HG03175 (cell line): ENCODE measurements around the gene CAPN9.

Experiments
- ATAC-seq: cut with Tn5 transposase; IDR thresholded peaks from one replicate; pipeline ENCODE4 v1.9.1; 2021; ENCODE audit warnings: mild to moderate bottlenecking, moderate library complexity; ENCODE audit not compliant: unreplicated experiment

CAPN9 gene

GRCh38 chr1:230768903-230769570 lies 21.8 kb downstream of the CAPN9 start:
- ATAC-seq: no peak

DNA sequence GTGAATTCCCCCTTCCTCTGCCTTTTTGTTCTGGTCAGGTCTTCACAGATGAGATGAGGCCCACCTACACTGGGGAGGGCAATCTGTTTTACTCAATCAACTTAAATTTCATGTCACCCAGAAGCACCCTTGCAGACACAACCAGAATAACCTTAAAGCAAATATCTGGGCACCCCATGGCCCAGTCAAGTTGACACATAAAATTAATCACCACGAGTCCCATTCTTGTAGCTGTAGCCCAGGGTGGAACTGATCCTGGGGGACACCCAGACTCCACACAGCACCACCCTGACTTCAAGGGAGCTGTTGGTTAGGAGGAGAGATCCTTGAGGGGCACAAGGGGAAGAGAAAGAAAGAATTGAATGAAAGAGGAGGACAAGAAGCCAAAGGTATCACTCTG lies 23.1 kb downstream of the CAPN9 start:
- no peak for ATAC-seq

DNA sequence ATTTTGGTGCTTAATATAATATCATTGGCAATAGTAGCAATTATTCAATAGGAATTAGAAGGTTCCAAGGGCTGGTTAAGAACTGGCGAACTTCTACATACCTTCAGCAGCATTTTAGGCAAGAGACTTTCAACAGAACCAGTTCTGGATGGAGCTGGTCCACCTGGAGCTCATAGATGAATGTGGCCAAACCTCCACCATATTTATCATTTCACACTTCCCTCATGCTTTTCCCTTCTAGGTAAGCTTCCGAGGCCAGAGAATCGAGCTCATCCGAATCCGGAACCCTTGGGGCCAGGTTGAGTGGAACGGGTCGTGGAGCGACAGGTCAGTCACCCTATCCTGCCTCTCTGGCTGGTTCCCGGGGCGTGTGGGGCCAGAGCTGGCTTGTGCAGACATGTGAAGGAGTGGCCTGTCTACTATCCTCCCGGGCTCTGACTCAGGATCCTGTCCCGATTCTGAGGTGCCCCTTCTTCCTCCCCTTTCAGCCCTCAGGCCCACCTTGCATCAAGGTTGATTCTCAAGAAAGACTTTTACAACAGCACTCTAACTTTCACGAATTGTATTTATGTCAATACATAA lies 24.7 kb downstream of the CAPN9 start:
- ATAC-seq: no peak

DNA sequence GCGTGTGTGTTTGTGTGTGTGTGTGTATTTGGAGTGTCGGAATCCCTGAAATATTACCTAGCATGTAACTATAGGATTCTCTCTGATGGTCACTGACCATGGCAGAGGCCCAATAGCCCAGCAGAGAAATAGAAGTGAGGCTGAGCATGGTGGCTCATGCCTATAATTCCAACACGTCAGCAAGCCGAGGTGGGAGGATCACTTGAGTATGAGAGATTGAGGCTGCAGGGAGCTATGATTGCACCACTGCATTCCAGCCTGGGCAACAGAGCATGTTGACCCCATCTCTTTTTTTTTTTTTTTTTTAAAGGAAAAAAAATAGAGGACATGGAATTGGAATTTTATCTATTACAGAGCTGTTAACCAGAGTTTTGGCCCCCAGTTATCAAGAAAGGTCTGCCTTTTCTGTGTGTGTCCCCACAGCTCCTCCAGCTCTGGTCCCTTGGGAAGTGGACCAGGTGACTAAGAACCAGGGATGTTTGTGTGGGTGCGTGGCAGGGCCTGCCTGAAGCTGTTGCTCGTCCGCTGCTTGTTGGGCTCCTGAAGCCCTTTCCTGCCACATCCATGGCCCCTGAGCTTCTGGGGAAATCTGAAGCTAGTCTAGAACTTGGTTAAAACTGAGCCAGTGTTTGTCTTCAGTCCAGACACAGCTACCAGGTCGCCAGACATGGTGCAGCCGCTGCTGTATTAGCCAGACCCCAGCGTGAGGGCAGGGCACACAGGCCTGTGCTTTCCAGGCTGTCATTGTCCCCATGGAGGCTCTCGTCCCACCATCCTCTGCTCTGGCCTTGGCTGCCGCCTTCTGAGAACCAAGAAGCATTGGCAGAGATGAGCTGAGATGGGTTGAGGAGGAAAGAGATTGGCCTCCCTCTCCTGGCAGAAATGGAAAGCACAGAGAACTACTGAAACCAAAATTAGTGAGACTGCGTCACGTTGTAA lies 25.5 kb downstream of the CAPN9 start:
- ATAC-seq: no peak

GRCh38 chr1:230773396-230774033 lies 26.3 kb downstream of the CAPN9 start:
- no peak for ATAC-seq

- ATAC-seq: no peak
Observed at GRCh38 chr1:230778916-230779590, 31.9 kb downstream of the CAPN9 start.

- no peak for ATAC-seq
Observed at GRCh38 chr1:230781131-230781530, 33.9 kb downstream of the CAPN9 start.

DNA sequence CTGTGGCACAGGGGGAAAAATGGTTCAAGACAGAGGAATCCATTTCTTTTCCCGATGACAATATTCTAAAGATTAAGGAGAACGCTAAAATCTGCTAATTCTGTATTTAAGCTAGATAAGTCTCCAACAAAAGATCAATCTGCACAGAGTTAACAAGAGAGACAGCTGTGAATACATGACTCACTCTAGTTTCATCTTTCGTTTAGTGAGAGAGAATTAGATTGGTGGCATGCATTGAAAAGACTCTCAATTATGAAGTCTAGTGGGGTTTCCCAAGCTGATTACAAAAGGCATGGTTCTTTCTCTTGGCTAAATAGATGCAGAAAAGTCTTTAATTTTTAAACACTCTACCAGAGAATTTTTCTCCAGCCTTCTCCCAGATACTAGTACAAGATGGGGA lies 34.4 kb downstream of the CAPN9 start:
- ATAC-seq: no peak

DNA sequence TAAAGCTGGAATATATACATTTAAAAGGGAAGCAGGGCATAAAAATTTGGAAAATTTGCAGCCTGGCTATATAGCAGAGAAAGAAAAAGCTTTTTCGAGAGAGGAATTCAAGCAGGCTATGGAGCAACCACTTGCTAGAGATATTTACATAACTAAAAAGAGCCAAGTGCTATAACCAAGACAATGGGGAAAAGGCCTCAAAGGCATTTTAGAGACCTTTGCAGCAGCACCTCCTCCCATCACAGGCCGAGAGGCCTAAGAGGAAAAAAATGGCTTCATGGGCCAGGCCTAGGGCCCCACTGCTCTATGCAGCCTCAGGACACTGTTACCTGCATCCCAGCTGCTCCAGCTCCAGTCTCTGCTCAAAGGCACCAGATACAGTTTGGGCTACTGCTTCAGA lies 37.0 kb downstream of the CAPN9 start:
- ATAC-seq: no peak

- ATAC-seq: no peak
Observed at GRCh38 chr1:230785636-230786384, 38.6 kb downstream of the CAPN9 start.

- no peak for ATAC-seq
Observed at GRCh38 chr1:230786385-230786753, 39.2 kb downstream of the CAPN9 start.

- no peak for ATAC-seq
Observed at GRCh38 chr1:230787471-230787870, 40.3 kb downstream of the CAPN9 start.

- no peak for ATAC-seq
Observed at GRCh38 chr1:230788561-230789275, 41.5 kb downstream of the CAPN9 start.

- no peak for ATAC-seq
Observed at GRCh38 chr1:230790026-230790425, 42.8 kb downstream of the CAPN9 start.

- no peak for ATAC-seq
Observed at GRCh38 chr1:230791986-230792564, 44.9 kb downstream of the CAPN9 start.

- no peak for ATAC-seq
Observed at GRCh38 chr1:230792691-230793462, 45.7 kb downstream of the CAPN9 start.

GRCh38 chr1:230793463-230793745 lies 46.2 kb downstream of the CAPN9 start:
- no peak for ATAC-seq

GRCh38 chr1:230794431-230794830 lies 47.2 kb downstream of the CAPN9 start:
- no peak for ATAC-seq
